Keratinocyte (primary cell): ENCODE results near the gene AGTRAP. TPM values are rescaled to one million over a fixed set of nuclear protein-coding genes. Genes with fewer than 3 reads are reported as not detected.

Source experiments
- DNase-seq: peaks from one replicate; pipeline ENCODE4 v3.0.0-alpha.2; 2011; ENCODE audit warnings: low read depth, missing footprints, low spot score
- FAIRE-seq: peaks from 2 replicates; lab custom pipeline; 2011; peaks lifted over from hg19 to GRCh38; lab: Jason Lieb, UNC
- H2AFZ ChIP-seq: 2 replicates; pipeline ENCODE4 v1.6.0; 2012; ENCODE audit warnings: low read length, control low read depth, inconsistent platforms; ENCODE audit not compliant: control insufficient read depth
- H3K27ac ChIP-seq: 2 replicates; pipeline ENCODE4 v1.5.1; 2011; ENCODE audit warnings: low read length; ENCODE audit not compliant: control insufficient read depth, insufficient read depth
- H3K27me3 ChIP-seq: 3 replicates; pipeline ENCODE4 v1.6.0; 2011; ENCODE audit warnings: low read length; ENCODE audit not compliant: control insufficient read depth, insufficient read depth; ENCODE audit errors: extremely low read depth
- H3K36me3 ChIP-seq, 2 experiments: 2 replicates in 1 of 2; 3 replicates in 1 of 2; pipeline ENCODE4 v1.5.1; 2011; ENCODE audit warnings: low read length in 2 of 2, mild to moderate bottlenecking in 1 of 2; ENCODE audit not compliant: control insufficient read depth in 2 of 2, insufficient read depth in 2 of 2; ENCODE audit errors: extremely low read depth in 1 of 2
- H3K4me1 ChIP-seq: 3 replicates; pipeline ENCODE4 v1.5.1; 2011; ENCODE audit warnings: low read length; ENCODE audit not compliant: control insufficient read depth, insufficient read depth; ENCODE audit errors: extremely low read depth
- H3K4me2 ChIP-seq: 3 replicates; pipeline ENCODE4 v1.6.0; 2011; ENCODE audit warnings: low read depth, low read length; ENCODE audit not compliant: control insufficient read depth, insufficient read depth; ENCODE audit errors: extremely low read depth
- H3K4me3 ChIP-seq, 3 experiments: fragments of 200-600 bp in 1 of 3; sonication (generic) in 1 of 3; 2 replicates in 2 of 3; 3 replicates in 1 of 3; pipeline ENCODE4 v1.5.1; 2011 to 2016; ENCODE audit warnings: low read length in 3 of 3, mild to moderate bottlenecking in 3 of 3, control low read depth in 2 of 3, inconsistent platforms in 1 of 3, low read depth in 1 of 3, mixed read lengths in 1 of 3, mixed run types in 1 of 3, moderate library complexity in 1 of 3; ENCODE audit not compliant: control insufficient read depth in 2 of 3, insufficient read depth in 2 of 3; ENCODE audit errors: extremely low read depth in 1 of 3
- H3K79me2 ChIP-seq: 2 replicates; pipeline ENCODE4 v1.6.0; 2012; ENCODE audit warnings: low read length; ENCODE audit not compliant: control insufficient read depth, insufficient read depth
- H3K9ac ChIP-seq: 3 replicates; pipeline ENCODE4 v1.6.0; 2011; ENCODE audit warnings: low read length; ENCODE audit not compliant: control insufficient read depth, insufficient read depth; ENCODE audit errors: extremely low read depth
- H3K9me1 ChIP-seq: 3 replicates; pipeline ENCODE4 v1.6.0; 2011; ENCODE audit warnings: low read length; ENCODE audit not compliant: control insufficient read depth, insufficient read depth; ENCODE audit errors: extremely low read depth
- H3K9me3 ChIP-seq: 2 replicates; pipeline ENCODE4 v1.5.1; 2012; ENCODE audit warnings: low read depth, low read length; ENCODE audit not compliant: control insufficient read depth
- H4K20me1 ChIP-seq: 3 replicates; pipeline ENCODE4 v1.6.0; 2011; ENCODE audit warnings: low read length; ENCODE audit not compliant: control insufficient read depth, insufficient read depth; ENCODE audit errors: extremely low read depth
- EZH2 ChIP-seq: IDR thresholded peaks from one replicate; pipeline ENCODE4 v1.6.1; 2012; ENCODE audit warnings: inconsistent platforms, mild to moderate bottlenecking, low read length, moderate library complexity
- dilution Hi-C: fragments of 300-500 bp; cut with MboI; formaldehyde crosslinking; loops from one replicate; pipeline ENCODE4 v1.7.0; 2020; ENCODE audit warnings: low sequenced_read_pairs; ENCODE audit not compliant: extremely low pct_ligation_motif_present
- polyA plus RNA-seq, 5 experiments: library from polyadenylated mRNA; depleted of rRNA in 3 of 5; stranded (reverse) in 3 of 5; stranded (forward) in 1 of 5; unstranded in 1 of 5; fragments of >200 nt; gene quantifications; 1 replicate in 1 of 5; 2 replicates in 3 of 5; 3 replicates in 1 of 5; pipeline versions ENCODE4 v1.2.1 to v1.2.3, GENCODE V29; 2011 to 2012; ENCODE audit warnings: missing spikeins in 2 of 5, low read depth in 1 of 5, low replicate concordance in 1 of 5
- TF ChIP-seq, protein P1 (sequence below), 3 experiments: IDR thresholded peaks in 1 of 3; conservative IDR thresholded peaks in 1 of 3; optimal IDR thresholded peaks in 1 of 3; 2 replicates in 2 of 3; 3 replicates in 1 of 3; pipeline versions ENCODE3 to v1.5.1; 2011; ENCODE audit warnings: low read length in 3 of 3, mild to moderate bottlenecking in 3 of 3, moderate library complexity in 2 of 3, control low read depth in 1 of 3, inconsistent platforms in 1 of 3; ENCODE audit not compliant: insufficient read depth in 2 of 3; ENCODE audit errors: extremely low read depth in 1 of 3

AGTRAP gene
- polyA plus RNA-seq, 1 donor (not counting 4 experiments of a cell fraction or from before 2014, with no cell fraction given) = 36.7 TPM

DNA sequence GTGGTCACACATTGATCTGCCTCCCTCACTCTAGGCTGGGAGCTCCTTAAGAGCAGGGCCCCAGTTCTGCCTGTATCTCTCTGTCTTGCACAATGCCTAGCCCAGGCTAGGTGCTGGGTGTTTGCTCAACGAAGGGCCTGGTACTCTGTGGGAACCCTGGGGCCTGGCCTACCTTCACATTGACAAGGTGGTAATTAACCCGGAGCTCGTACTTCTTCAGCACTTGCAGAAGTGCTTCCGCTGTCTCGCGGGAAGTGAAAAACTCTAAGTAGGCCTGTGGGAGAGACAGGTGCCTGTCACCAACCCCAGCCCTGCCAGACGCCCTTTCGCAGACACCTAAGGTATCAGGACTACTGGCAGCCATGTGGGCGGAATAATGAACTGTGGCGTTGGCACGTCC, 56.2 kb downstream of the AGTRAP start:
- Histone ChIP-seq H3K4me3 (no peak overlapping the region), H3K9me3 (no peaks in the 10 kb centered on the region), H3K36me3 (peaks cover 0 to 11% of the 10 kb centered on the region in 2 experiments), H3K9me1 (no peaks in the 10 kb centered on the region), H3K27me3 (no peaks in the 10 kb centered on the region), H3K9ac (no peak overlapping the region), H3K4me2 (no peak overlapping the region), H4K20me1 (no peaks in the 10 kb centered on the region), H2AFZ (no peak overlapping the region), H3K4me1 (peaks cover 28% of the 10 kb centered on the region), H3K27ac (no peak overlapping the region), H3K79me2 (no peaks in the 10 kb centered on the region)
- dilution Hi-C loops = no loop called here
- FAIRE-seq (no peak), DNase-seq (no peak)
- TF ChIP-seq, protein P1, sequence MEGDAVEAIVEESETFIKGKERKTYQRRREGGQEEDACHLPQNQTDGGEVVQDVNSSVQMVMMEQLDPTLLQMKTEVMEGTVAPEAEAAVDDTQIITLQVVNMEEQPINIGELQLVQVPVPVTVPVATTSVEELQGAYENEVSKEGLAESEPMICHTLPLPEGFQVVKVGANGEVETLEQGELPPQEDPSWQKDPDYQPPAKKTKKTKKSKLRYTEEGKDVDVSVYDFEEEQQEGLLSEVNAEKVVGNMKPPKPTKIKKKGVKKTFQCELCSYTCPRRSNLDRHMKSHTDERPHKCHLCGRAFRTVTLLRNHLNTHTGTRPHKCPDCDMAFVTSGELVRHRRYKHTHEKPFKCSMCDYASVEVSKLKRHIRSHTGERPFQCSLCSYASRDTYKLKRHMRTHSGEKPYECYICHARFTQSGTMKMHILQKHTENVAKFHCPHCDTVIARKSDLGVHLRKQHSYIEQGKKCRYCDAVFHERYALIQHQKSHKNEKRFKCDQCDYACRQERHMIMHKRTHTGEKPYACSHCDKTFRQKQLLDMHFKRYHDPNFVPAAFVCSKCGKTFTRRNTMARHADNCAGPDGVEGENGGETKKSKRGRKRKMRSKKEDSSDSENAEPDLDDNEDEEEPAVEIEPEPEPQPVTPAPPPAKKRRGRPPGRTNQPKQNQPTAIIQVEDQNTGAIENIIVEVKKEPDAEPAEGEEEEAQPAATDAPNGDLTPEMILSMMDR (optimal IDR thresholded peaks at IDR 0.05 in 1 of 3, IDR thresholded peaks at IDR 0.05 in 1 of 3, conservative IDR thresholded peaks at IDR 0.05 in 1 of 3; ENCODE audit: extremely low read depth in 1 of 3, insufficient read depth in 2 of 3, low read length in 3 of 3) = no peak
- no peak for TF ChIP-seq EZH2

DNA sequence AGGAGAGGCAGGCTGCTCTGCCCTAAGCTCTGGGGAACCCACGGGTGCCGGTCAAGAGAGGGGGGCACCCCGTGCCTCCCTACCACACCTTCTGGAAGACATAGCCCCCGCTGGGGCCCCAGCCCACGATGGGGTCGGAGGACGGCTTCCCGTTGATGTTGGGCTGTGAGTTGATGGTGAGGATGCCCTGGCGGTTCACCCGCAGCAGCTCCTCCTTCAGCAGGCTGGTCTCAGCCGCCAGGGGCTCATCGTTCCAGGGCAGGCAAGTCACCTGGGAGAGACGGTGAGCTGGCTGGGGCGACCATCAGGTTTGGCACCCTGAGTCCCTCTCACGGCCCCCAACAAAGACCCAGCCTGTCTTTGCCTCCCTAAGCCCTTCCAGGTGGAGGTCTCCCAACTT, 57.9 kb downstream of the AGTRAP start:
- no peak overlapping the region for H3K4me3 ChIP-seq

More for the DNA sequence above, 57.9 kb downstream of the AGTRAP start:
- Histone ChIP-seq H3K4me1 (peaks cover 19% of the 10 kb centered on the region), H3K9me3 (no peaks in the 10 kb centered on the region), H3K9me1 (no peaks in the 10 kb centered on the region), H3K4me2 (no peak overlapping the region), H3K27ac (no peak overlapping the region), H3K27me3 (no peaks in the 10 kb centered on the region), H2AFZ (no peak overlapping the region), H3K79me2 (no peaks in the 10 kb centered on the region), H3K36me3 (peaks cover 0 to 11% of the 10 kb centered on the region in 2 experiments), H3K9ac (no peak overlapping the region), H4K20me1 (no peaks in the 10 kb centered on the region)
- dilution Hi-C loops = no loop called here
- TF ChIP-seq, protein P1 (optimal IDR thresholded peaks at IDR 0.05 in 1 of 3, IDR thresholded peaks at IDR 0.05 in 1 of 3, conservative IDR thresholded peaks at IDR 0.05 in 1 of 3; ENCODE audit: extremely low read depth in 1 of 3, insufficient read depth in 2 of 3, low read length in 3 of 3) = no peak
- no peak for TF ChIP-seq EZH2
- no peak for DNase-seq
- no peak for FAIRE-seq
